ENCODE measurements around the gene TBC1D2B. TPM values are rescaled to one million over a fixed set of nuclear protein-coding genes. Genes with fewer than 3 reads are reported as not detected.

Gene TBC1D2B
- total RNA-seq, 1 experiment from 2014 or later, result 18.3 TPM

DNA sequence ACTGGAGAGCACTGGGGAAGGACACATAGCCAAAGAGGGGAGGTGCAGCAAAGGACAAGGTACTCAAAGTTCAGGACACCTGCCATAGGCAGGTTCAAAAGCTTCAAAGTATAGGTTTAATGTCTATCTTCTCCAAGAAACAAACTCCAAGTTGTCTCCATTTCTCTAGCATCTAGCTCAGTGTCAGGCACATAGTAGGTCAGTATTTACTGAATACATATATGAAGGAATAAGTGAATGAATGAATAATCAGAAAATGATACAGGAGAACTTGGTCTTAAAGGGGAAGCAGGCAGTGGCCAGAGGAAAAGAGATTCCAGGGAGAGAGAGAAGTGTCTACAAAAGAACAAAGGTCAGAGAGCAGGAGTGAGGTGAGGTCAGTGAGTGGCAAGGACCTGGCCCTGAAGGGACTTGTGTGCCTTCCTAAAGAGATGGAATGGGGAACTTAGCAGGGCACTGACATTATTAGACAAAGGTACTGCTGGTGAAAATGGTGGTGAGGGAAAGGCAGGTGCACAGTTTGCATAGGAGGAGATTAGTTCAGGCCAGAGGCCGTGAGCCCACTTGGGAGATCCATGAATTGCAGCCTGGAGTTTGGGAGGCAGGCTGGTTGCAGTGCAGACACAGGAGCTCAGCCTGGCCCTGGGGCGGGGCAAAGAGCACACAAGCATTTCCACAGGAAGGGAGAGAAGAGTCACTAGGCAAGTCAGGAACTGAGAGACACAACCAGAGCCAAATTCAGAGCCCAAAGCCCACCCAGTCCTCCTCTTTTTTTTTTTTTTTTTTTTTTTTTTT lies 21.4 kb downstream of the TBC1D2B start:
- ATAC-seq (peak; percentile 84), DNase-seq (ENCODE audit: low spot score) (peak; percentile 43)
- Mint-ChIP-seq H3K27me3 (ENCODE audit: low read depth) (no peaks in the 10 kb centered on the region), H3K27ac (peak overlapping the region; percentile 84), H3K4me3 (no peak overlapping the region), H3K4me1 (peaks cover 23% of the 10 kb centered on the region), H3K36me3 (no peaks in the 10 kb centered on the region), H3K9me3 (no peaks in the 10 kb centered on the region)
- CTCF ChIA-PET, result interaction anchor here (0.6 to 1.4 kb wide), 9 partner anchors 13 to 317 kb away, joined by 3 to 9 read pairs (median 3); no protein-coding TSS in a partner anchor
- POLR2A ChIA-PET, result no interaction called here
- TF ChIP-seq ETV6 (CRISPR knock-in tag; IDR thresholded peaks at IDR 0.05) (no peak), ZNF423 (CRISPR knock-in tag; IDR thresholded peaks at IDR 0.05) (no peak), TEAD1 (CRISPR knock-in tag; IDR thresholded peaks at IDR 0.05) (no peak), SMAD4 (CRISPR knock-in tag; IDR thresholded peaks at IDR 0.05) (no peak), ZNF671 (CRISPR knock-in tag; IDR thresholded peaks at IDR 0.05) (no peak), ZNF121 (CRISPR knock-in tag; IDR thresholded peaks at IDR 0.05) (no peak), ZSCAN18 (CRISPR knock-in tag; IDR thresholded peaks at IDR 0.05) (no peak), CREM (CRISPR knock-in tag; IDR thresholded peaks at IDR 0.05) (no peak), NR1H2 (CRISPR knock-in tag; IDR thresholded peaks at IDR 0.05) (no peak), ELF4 (CRISPR knock-in tag; IDR thresholded peaks at IDR 0.05; ENCODE audit: low read depth) (no peak), ZNF263 (CRISPR knock-in tag; IDR thresholded peaks at IDR 0.05; ENCODE audit: low read depth) (no peak)
- TF ChIP-seq, protein P1, sequence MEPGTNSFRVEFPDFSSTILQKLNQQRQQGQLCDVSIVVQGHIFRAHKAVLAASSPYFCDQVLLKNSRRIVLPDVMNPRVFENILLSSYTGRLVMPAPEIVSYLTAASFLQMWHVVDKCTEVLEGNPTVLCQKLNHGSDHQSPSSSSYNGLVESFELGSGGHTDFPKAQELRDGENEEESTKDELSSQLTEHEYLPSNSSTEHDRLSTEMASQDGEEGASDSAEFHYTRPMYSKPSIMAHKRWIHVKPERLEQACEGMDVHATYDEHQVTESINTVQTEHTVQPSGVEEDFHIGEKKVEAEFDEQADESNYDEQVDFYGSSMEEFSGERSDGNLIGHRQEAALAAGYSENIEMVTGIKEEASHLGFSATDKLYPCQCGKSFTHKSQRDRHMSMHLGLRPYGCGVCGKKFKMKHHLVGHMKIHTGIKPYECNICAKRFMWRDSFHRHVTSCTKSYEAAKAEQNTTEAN (CRISPR knock-in tag; IDR thresholded peaks at IDR 0.05), result no peak
- TF ChIP-seq, protein P2, sequence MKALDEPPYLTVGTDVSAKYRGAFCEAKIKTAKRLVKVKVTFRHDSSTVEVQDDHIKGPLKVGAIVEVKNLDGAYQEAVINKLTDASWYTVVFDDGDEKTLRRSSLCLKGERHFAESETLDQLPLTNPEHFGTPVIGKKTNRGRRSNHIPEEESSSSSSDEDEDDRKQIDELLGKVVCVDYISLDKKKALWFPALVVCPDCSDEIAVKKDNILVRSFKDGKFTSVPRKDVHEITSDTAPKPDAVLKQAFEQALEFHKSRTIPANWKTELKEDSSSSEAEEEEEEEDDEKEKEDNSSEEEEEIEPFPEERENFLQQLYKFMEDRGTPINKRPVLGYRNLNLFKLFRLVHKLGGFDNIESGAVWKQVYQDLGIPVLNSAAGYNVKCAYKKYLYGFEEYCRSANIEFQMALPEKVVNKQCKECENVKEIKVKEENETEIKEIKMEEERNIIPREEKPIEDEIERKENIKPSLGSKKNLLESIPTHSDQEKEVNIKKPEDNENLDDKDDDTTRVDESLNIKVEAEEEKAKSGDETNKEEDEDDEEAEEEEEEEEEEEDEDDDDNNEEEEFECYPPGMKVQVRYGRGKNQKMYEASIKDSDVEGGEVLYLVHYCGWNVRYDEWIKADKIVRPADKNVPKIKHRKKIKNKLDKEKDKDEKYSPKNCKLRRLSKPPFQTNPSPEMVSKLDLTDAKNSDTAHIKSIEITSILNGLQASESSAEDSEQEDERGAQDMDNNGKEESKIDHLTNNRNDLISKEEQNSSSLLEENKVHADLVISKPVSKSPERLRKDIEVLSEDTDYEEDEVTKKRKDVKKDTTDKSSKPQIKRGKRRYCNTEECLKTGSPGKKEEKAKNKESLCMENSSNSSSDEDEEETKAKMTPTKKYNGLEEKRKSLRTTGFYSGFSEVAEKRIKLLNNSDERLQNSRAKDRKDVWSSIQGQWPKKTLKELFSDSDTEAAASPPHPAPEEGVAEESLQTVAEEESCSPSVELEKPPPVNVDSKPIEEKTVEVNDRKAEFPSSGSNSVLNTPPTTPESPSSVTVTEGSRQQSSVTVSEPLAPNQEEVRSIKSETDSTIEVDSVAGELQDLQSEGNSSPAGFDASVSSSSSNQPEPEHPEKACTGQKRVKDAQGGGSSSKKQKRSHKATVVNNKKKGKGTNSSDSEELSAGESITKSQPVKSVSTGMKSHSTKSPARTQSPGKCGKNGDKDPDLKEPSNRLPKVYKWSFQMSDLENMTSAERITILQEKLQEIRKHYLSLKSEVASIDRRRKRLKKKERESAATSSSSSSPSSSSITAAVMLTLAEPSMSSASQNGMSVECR (CRISPR knock-in tag; IDR thresholded peaks at IDR 0.05; ENCODE audit: borderline replicate concordance), result no peak
- TF ChIP-seq, protein P3, sequence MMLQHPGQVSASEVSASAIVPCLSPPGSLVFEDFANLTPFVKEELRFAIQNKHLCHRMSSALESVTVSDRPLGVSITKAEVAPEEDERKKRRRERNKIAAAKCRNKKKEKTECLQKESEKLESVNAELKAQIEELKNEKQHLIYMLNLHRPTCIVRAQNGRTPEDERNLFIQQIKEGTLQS (CRISPR knock-in tag; conservative IDR thresholded peaks at IDR 0.05), result no peak
- TF ChIP-seq, protein P4, sequence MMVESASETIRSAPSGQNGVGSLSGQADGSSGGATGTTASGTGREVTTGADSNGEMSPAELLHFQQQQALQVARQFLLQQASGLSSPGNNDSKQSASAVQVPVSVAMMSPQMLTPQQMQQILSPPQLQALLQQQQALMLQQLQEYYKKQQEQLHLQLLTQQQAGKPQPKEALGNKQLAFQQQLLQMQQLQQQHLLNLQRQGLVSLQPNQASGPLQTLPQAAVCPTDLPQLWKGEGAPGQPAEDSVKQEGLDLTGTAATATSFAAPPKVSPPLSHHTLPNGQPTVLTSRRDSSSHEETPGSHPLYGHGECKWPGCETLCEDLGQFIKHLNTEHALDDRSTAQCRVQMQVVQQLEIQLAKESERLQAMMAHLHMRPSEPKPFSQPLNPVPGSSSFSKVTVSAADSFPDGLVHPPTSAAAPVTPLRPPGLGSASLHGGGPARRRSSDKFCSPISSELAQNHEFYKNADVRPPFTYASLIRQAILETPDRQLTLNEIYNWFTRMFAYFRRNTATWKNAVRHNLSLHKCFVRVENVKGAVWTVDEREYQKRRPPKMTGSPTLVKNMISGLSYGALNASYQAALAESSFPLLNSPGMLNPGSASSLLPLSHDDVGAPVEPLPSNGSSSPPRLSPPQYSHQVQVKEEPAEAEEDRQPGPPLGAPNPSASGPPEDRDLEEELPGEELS (CRISPR knock-in tag; IDR thresholded peaks at IDR 0.05), result no peak

DNA sequence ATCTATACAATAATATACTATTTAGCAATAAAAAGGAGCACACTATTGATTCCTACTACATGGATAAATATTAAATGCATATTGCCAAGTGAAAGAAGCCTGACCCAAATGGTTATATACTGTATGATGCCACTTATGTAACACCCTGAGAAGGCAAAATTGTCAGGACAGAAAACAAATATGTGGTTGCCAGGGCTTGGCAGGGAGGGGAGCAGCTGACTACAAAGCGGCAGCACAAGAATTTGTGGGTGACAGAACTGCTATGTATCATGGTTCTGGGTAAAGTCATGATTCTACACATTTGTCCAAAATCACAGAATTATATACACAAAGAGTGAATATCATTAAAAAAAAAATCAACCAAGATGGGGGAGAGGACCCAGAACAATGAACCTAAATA lies 22.5 kb downstream of the TBC1D2B start:
- H3K27ac Mint-ChIP-seq, result no peak overlapping the region
- H3K4me3 Mint-ChIP-seq, result no peak overlapping the region
- ChIA-PET POLR2A (no interaction called here), CTCF (interaction anchor here (1.4 kb wide), 1 partner anchor 141 kb away, joined by 3 read pairs; no protein-coding TSS in a partner anchor)
- no peak for ATAC-seq
- DNase-seq (ENCODE audit: low spot score), result no peak
- H3K9me3 Mint-ChIP-seq, result no peaks in the 10 kb centered on the region
- H3K4me1 Mint-ChIP-seq, result peaks cover 30% of the 10 kb centered on the region
- H3K27me3 Mint-ChIP-seq (ENCODE audit: low read depth), result no peaks in the 10 kb centered on the region
- H3K36me3 Mint-ChIP-seq, result no peaks in the 10 kb centered on the region
- TF ChIP-seq, protein P4 (CRISPR knock-in tag; IDR thresholded peaks at IDR 0.05), result no peak
- TF ChIP-seq, protein P1 (CRISPR knock-in tag; IDR thresholded peaks at IDR 0.05), result no peak
- no peak for TF ChIP-seq FOXJ3 (CRISPR knock-in tag; IDR thresholded peaks at IDR 0.05; ENCODE audit: borderline replicate concordance)
- no peak for TF ChIP-seq JAZF1 (CRISPR knock-in tag; IDR thresholded peaks at IDR 0.05)
- TF ChIP-seq HMGXB4 (CRISPR knock-in tag; IDR thresholded peaks at IDR 0.05), result no peak

Data from WTC11 (cell line).